Neural cell (in vitro differentiated cells): ENCODE measurements around the gene PRG2. TPM values are rescaled to one million over a fixed set of nuclear protein-coding genes. Genes with fewer than 3 reads are reported as not detected.

Experiments
- H2AFZ ChIP-seq: fragments of 200-600, 300-800 bp; sonication (generic), shearing (Covaris generic); 2 replicates; pipeline ENCODE4 v1.6.0; 2014; ENCODE audit warnings: low read depth, mild to moderate bottlenecking, antibody characterized with exemption, low read length, moderate library complexity
- H3F3A ChIP-seq: fragments of 200-600 bp; shearing (Covaris generic); 2 replicates; pipeline ENCODE4 v1.6.1; 2016; ENCODE audit warnings: mild to moderate bottlenecking, moderate library complexity, mixed read lengths, antibody characterized with exemption, low read length; ENCODE audit not compliant: insufficient read depth, poor library complexity, severe bottlenecking
- H3K27ac ChIP-seq: fragments of 200-600, 300-800 bp; sonication (generic), shearing (Covaris generic); 2 replicates; pipeline ENCODE4 v1.5.1; 2014; ENCODE audit warnings: mild to moderate bottlenecking, low read length, moderate library complexity
- H3K27me3 ChIP-seq: fragments of 300-800, 200-600 bp; sonication (generic), shearing (Covaris generic); 2 replicates; pipeline ENCODE4 v1.6.0; 2014; ENCODE audit warnings: mild to moderate bottlenecking, low read depth, low read length, moderate library complexity; ENCODE audit not compliant: insufficient read depth
- H3K36me3 ChIP-seq: fragments of 300-800, 200-600 bp; sonication (generic), shearing (Covaris generic); 2 replicates; pipeline ENCODE4 v1.5.1; 2014; ENCODE audit warnings: mild to moderate bottlenecking, antibody characterized with exemption, low read length, moderate library complexity; ENCODE audit not compliant: insufficient read depth
- H3K4me2 ChIP-seq: fragments of 300-800, 200-600 bp; sonication (generic), shearing (Covaris generic); 2 replicates; pipeline ENCODE4 v1.6.0; 2014; ENCODE audit warnings: mild to moderate bottlenecking, low read length
- H3K4me3 ChIP-seq: fragments of 300-800, 200-600 bp; sonication (generic), shearing (Covaris generic); 2 replicates; pipeline ENCODE4 v1.5.1; 2014; ENCODE audit warnings: mild to moderate bottlenecking, low read length, moderate library complexity
- H3K79me2 ChIP-seq: fragments of 200-600 bp; shearing (Covaris generic); replicated peaks from 2 replicates; pipeline ENCODE4 v1.6.0; 2014; ENCODE audit warnings: mild to moderate bottlenecking, low read length, moderate library complexity; ENCODE audit not compliant: insufficient read depth
- H3K9ac ChIP-seq: fragments of 300-800, 200-600 bp; sonication (generic), shearing (Covaris generic); 2 replicates; pipeline ENCODE4 v1.6.1; 2016; ENCODE audit warnings: mild to moderate bottlenecking, low read length, mixed read lengths
- H3K9me2 ChIP-seq: fragments of 200-600 bp; shearing (Covaris generic); 2 replicates; pipeline ENCODE4 v1.6.1; 2016; ENCODE audit warnings: mild to moderate bottlenecking, low read length, mixed read lengths; ENCODE audit not compliant: insufficient read depth
- H3K9me3 ChIP-seq: fragments of 200-600, 300-800 bp; sonication (generic), shearing (Covaris generic); 2 replicates; pipeline ENCODE4 v1.6.1; 2016; ENCODE audit warnings: mild to moderate bottlenecking, mixed run types, low read length, moderate library complexity, mixed read lengths
- H4K20me1 ChIP-seq: fragments of 200-600 bp; shearing (Covaris generic); 2 replicates; pipeline ENCODE4 v1.6.1; 2016; ENCODE audit warnings: mild to moderate bottlenecking, mixed run types; ENCODE audit not compliant: insufficient read depth
- CTCF ChIP-seq: fragments of 450-650 bp; IDR thresholded peaks from 2 replicates; pipeline ENCODE4 v1.5.1; 2014; ENCODE audit warnings: antibody characterized with exemption, mild to moderate bottlenecking, moderate library complexity; ENCODE audit not compliant: poor library complexity, severe bottlenecking
- EP300 ChIP-seq: fragments of 450-650 bp; conservative IDR thresholded peaks from 2 replicates; pipeline ENCODE4 v1.6.1; 2014; ENCODE audit warnings: antibody characterized with exemption, mild to moderate bottlenecking, moderate library complexity; ENCODE audit not compliant: poor library complexity, severe bottlenecking
- EZH2 ChIP-seq: fragments of 200-600, 300-800 bp; shearing (Covaris generic), sonication (generic); IDR thresholded peaks from 2 replicates; pipeline ENCODE4 v1.6.1; 2014; ENCODE audit warnings: antibody characterized with exemption, low read length, borderline replicate concordance, mild to moderate bottlenecking; ENCODE audit not compliant: insufficient read depth, poor library complexity, severe bottlenecking
- MXI1 ChIP-seq: fragments of 450-650 bp; conservative IDR thresholded peaks from 2 replicates; pipeline ENCODE4 v1.6.1; 2014; ENCODE audit warnings: antibody characterized with exemption, mild to moderate bottlenecking; ENCODE audit not compliant: poor library complexity, severe bottlenecking
- POLR2AphosphoS5 ChIP-seq: IDR thresholded peaks from 2 replicates; pipeline ENCODE4 v1.6.1; 2012
- RAD21 ChIP-seq: fragments of 450-650 bp; conservative IDR thresholded peaks from 2 replicates; pipeline ENCODE4 v1.6.1; 2014; ENCODE audit warnings: antibody characterized with exemption, mild to moderate bottlenecking, moderate library complexity
- REST ChIP-seq: IDR thresholded peaks from 2 replicates; pipeline ENCODE4 v1.6.1; 2012; ENCODE audit warnings: borderline replicate concordance
- SMC3 ChIP-seq: fragments of 450-650 bp; conservative IDR thresholded peaks from 2 replicates; pipeline ENCODE4 v1.6.1; 2014; ENCODE audit warnings: antibody characterized with exemption, mild to moderate bottlenecking, moderate library complexity; ENCODE audit not compliant: poor library complexity
- TAF1 ChIP-seq: IDR thresholded peaks from 2 replicates; pipeline ENCODE4 v1.6.1; 2012; ENCODE audit warnings: low read depth
- polyA plus RNA-seq: library from polyadenylated mRNA; depleted of rRNA; stranded (reverse); fragments of >200 nt; gene quantifications from 2 replicates; pipeline ENCODE4 v1.2.3, GENCODE V29; 2014

Gene PRG2
- polyA plus RNA-seq, 1 donor from 2014 or later = not detected

- Histone ChIP-seq H3K9me3 (no peaks in the 10 kb centered on the region), H2AFZ (no peak overlapping the region), H3K79me2 (no peaks in the 10 kb centered on the region), H3K4me3 (no peak overlapping the region), H3K27me3 (peaks cover under 1% of the 10 kb centered on the region), H3K27ac (no peak overlapping the region), H3K36me3 (no peaks in the 10 kb centered on the region), H3K9me2 (no peaks in the 10 kb centered on the region), H3K4me2 (no peak overlapping the region), H3F3A (no peaks in the 10 kb centered on the region), H3K9ac (no peak overlapping the region), H4K20me1 (no peaks in the 10 kb centered on the region)
- no peak for TF ChIP-seq SMC3
- no peak for TF ChIP-seq MXI1
- TF ChIP-seq CTCF = no peak
- no peak for TF ChIP-seq EZH2
- no peak for TF ChIP-seq EP300
- no peak for TF ChIP-seq TAF1
- no peak for TF ChIP-seq REST
- TF ChIP-seq RAD21 = no peak
- no peak for TF ChIP-seq POLR2AphosphoS5
Observed at GRCh38 chr11:57432149-57432561, 41.7 kb upstream of the PRG2 start.

GRCh38 chr11:57430952-57431351, 40.5 kb upstream of the PRG2 start:
- Histone ChIP-seq H3K36me3 (no peaks in the 10 kb centered on the region), H3K79me2 (no peaks in the 10 kb centered on the region), H3K27me3 (peaks cover 4% of the 10 kb centered on the region), H3K9me2 (no peaks in the 10 kb centered on the region), H3K9ac (no peak overlapping the region), H2AFZ (no peak overlapping the region), H4K20me1 (no peaks in the 10 kb centered on the region), H3F3A (no peaks in the 10 kb centered on the region), H3K9me3 (no peaks in the 10 kb centered on the region), H3K4me2 (no peak overlapping the region), H3K27ac (no peak overlapping the region), H3K4me3 (no peak overlapping the region)
- no peak for TF ChIP-seq MXI1
- no peak for TF ChIP-seq TAF1
- TF ChIP-seq SMC3 = no peak
- no peak for TF ChIP-seq EZH2
- no peak for TF ChIP-seq EP300
- no peak for TF ChIP-seq REST
- no peak for TF ChIP-seq RAD21
- no peak for TF ChIP-seq CTCF
- TF ChIP-seq POLR2AphosphoS5 = no peak
